Iris pigment epithelial cell (primary cell): ENCODE data around the gene WDR59.
A peak's percentile ranks its signal among the peaks of the same experiment; 100 is the strongest.

Source experiments
- DNase-seq: peaks from one replicate; pipeline ENCODE4 v3.0.0-alpha.2; 2011; ENCODE audit warnings: low read depth

Gene WDR59

GRCh38 chr16:74903901-74904678, 80.8 kb downstream of the WDR59 start:
- DNase-seq, result no peak

- no peak for DNase-seq
These were observed 81.8 kb downstream of the WDR59 start for GRCh38 chr16:74903120-74903519.

- no peak for DNase-seq
These were observed 82.8 kb downstream of the WDR59 start for GRCh38 chr16:74902161-74902560.

- DNase-seq, result no peak
These were observed 83.3 kb downstream of the WDR59 start for GRCh38 chr16:74901606-74902005.

GRCh38 chr16:74899816-74900215, 85.1 kb downstream of the WDR59 start:
- no peak for DNase-seq

GRCh38 chr16:74898659-74899058, 86.3 kb downstream of the WDR59 start:
- DNase-seq, result no peak

- DNase-seq, result peak; percentile 69
These were observed 88.2 kb downstream of the WDR59 start for GRCh38 chr16:74896389-74897370.

GRCh38 chr16:74893541-74893940, 91.4 kb downstream of the WDR59 start:
- no peak for DNase-seq

- DNase-seq, result no peak
These were observed 92.1 kb downstream of the WDR59 start for GRCh38 chr16:74892574-74893461.

- no peak for DNase-seq
These were observed 96.0 kb downstream of the WDR59 start for GRCh38 chr16:74888888-74889287.

- DNase-seq, result no peak
These were observed 96.6 kb downstream of the WDR59 start for GRCh38 chr16:74888232-74888862.

GRCh38 chr16:74887084-74887483, 97.8 kb downstream of the WDR59 start:
- no peak for DNase-seq

- DNase-seq, result no peak
These were observed 107.2 kb downstream of the WDR59 start for GRCh38 chr16:74877706-74878105.

- no peak for DNase-seq
These were observed 109.9 kb downstream of the WDR59 start for GRCh38 chr16:74874912-74875546.

GRCh38 chr16:74874123-74874522, 110.8 kb downstream of the WDR59 start:
- no peak for DNase-seq

GRCh38 chr16:74872302-74872701, 112.6 kb downstream of the WDR59 start:
- DNase-seq, result no peak

- DNase-seq, result no peak
These were observed 113.3 kb downstream of the WDR59 start for GRCh38 chr16:74871608-74872007.

GRCh38 chr16:74868501-74868900, 116.4 kb downstream of the WDR59 start:
- DNase-seq, result peak; percentile 63

- no peak for DNase-seq
These were observed 116.9 kb downstream of the WDR59 start for GRCh38 chr16:74868035-74868434.

GRCh38 chr16:74867281-74867849, 117.6 kb downstream of the WDR59 start:
- no peak for DNase-seq
